DND-41 (cell line): ENCODE data around the gene ADARB2.

ENCODE experiments used
- ATAC-seq: fragments of 200-7000 bp; cut with Tn5 transposase; 3 replicates; pipeline ENCODE4 v1.9.1; 2021; ENCODE audit warnings: low read depth; ENCODE audit not compliant: insufficient read depth
- DNase-seq: peaks from one replicate; pipeline ENCODE4 v3.0.0-alpha.2; 2020
- H2AFZ ChIP-seq: 2 replicates; pipeline ENCODE4 v1.6.0; 2012; ENCODE audit warnings: low read depth, low read length
- H3K27ac ChIP-seq: 2 replicates; pipeline ENCODE4 v1.5.1; 2012; ENCODE audit warnings: low read length, inconsistent platforms
- H3K27me3 ChIP-seq: fragments of 200-600 bp; sonication (generic); 2 replicates; pipeline ENCODE4 v1.6.0; 2012; ENCODE audit warnings: low read length, mild to moderate bottlenecking, inconsistent platforms; ENCODE audit not compliant: insufficient read depth, poor library complexity
- H3K36me3 ChIP-seq: 2 replicates; pipeline ENCODE4 v1.5.1; 2012; ENCODE audit warnings: low read length, inconsistent platforms; ENCODE audit not compliant: insufficient read depth
- H3K4me1 ChIP-seq: 2 replicates; pipeline ENCODE4 v1.5.1; 2012; ENCODE audit warnings: mild to moderate bottlenecking, low read length; ENCODE audit not compliant: insufficient read depth
- H3K4me2 ChIP-seq: 2 replicates; pipeline ENCODE4 v1.6.0; 2012; ENCODE audit warnings: mild to moderate bottlenecking, moderate library complexity, low read length, inconsistent platforms; ENCODE audit not compliant: insufficient read depth
- H3K4me3 ChIP-seq, 2 experiments: fragments of 200-600 bp in 1 of 2; shearing (Covaris generic) in 1 of 2; 2 replicates each; pipeline ENCODE4 v1.5.1; 2012 to 2016; ENCODE audit warnings: inconsistent platforms in 2 of 2, low read length in 2 of 2, mild to moderate bottlenecking in 2 of 2, low read depth in 1 of 2, moderate library complexity in 1 of 2
- H3K79me2 ChIP-seq: 2 replicates; pipeline ENCODE4 v1.6.0; 2012; ENCODE audit warnings: low read length, inconsistent platforms; ENCODE audit not compliant: insufficient read depth
- H3K9ac ChIP-seq: 2 replicates; pipeline ENCODE4 v1.6.0; 2012; ENCODE audit warnings: low read depth, mild to moderate bottlenecking, inconsistent platforms, low read length, moderate library complexity
- H3K9me3 ChIP-seq: 2 replicates; pipeline ENCODE4 v1.5.1; 2012; ENCODE audit warnings: low read length, moderate library complexity, mild to moderate bottlenecking, inconsistent platforms; ENCODE audit not compliant: insufficient read depth, severe bottlenecking
- H4K20me1 ChIP-seq: 2 replicates; pipeline ENCODE4 v1.6.0; 2012; ENCODE audit warnings: low read length; ENCODE audit not compliant: insufficient read depth
- CTCF ChIP-seq: IDR thresholded peaks from 2 replicates; pipeline ENCODE4 v1.5.1; 2012; ENCODE audit warnings: borderline replicate concordance, low read length, moderate library complexity, mild to moderate bottlenecking; ENCODE audit not compliant: poor library complexity, severe bottlenecking; ENCODE audit errors: extremely low read depth
- EZH2 ChIP-seq: IDR thresholded peaks from 3 replicates; pipeline ENCODE4 v1.6.1; 2012; ENCODE audit warnings: borderline replicate concordance, low read depth, mild to moderate bottlenecking, moderate library complexity, low read length, inconsistent platforms; ENCODE audit not compliant: severe bottlenecking

The ADARB2 gene

GRCh38 chr10:1444826-1445225, 292.5 kb downstream of the ADARB2 start:
- Histone ChIP-seq H3K79me2 (no peaks in the 10 kb centered on the region), H3K9ac (no peak overlapping the region), H2AFZ (no peak overlapping the region), H3K9me3 (peaks cover 2% of the 10 kb centered on the region), H3K27ac (no peak overlapping the region), H4K20me1 (no peaks in the 10 kb centered on the region), H3K4me2 (no peak overlapping the region), H3K4me3 (no peak overlapping the region), H3K27me3 (no peaks in the 10 kb centered on the region), H3K4me1 (peaks cover 22% of the 10 kb centered on the region), H3K36me3 (no peaks in the 10 kb centered on the region)
- DNase-seq (no peak), ATAC-seq (no peak)
- no peak for TF ChIP-seq CTCF
- TF ChIP-seq EZH2, result no peak

- Histone ChIP-seq H3K9ac (no peak overlapping the region), H3K36me3 (no peaks in the 10 kb centered on the region), H4K20me1 (no peaks in the 10 kb centered on the region), H3K79me2 (no peaks in the 10 kb centered on the region), H3K27ac (no peak overlapping the region), H3K27me3 (no peaks in the 10 kb centered on the region), H3K4me2 (no peak overlapping the region), H3K4me1 (peaks cover 22% of the 10 kb centered on the region), H2AFZ (no peak overlapping the region), H3K9me3 (peaks cover 2% of the 10 kb centered on the region), H3K4me3 (no peak overlapping the region)
- DNase-seq, result no peak
- TF ChIP-seq EZH2 (no peak), CTCF (no peak)
- peak; percentile 45; the same call in 2 of the 3 replicates for ATAC-seq
Measured at GRCh38 chr10:1440897-1441296, 296.4 kb downstream of the ADARB2 start.

GRCh38 chr10:1434912-1435692, 302.2 kb downstream of the ADARB2 start:
- Histone ChIP-seq H3K27me3 (no peaks in the 10 kb centered on the region), H3K27ac (no peak overlapping the region), H3K4me1 (peaks cover 3% of the 10 kb centered on the region; the same call in 1 of the 2 replicates), H4K20me1 (no peaks in the 10 kb centered on the region), H3K9me3 (peaks cover 7% of the 10 kb centered on the region), H3K4me2 (no peak overlapping the region), H3K9ac (no peak overlapping the region), H3K4me3 (no peak overlapping the region), H3K36me3 (no peaks in the 10 kb centered on the region), H3K79me2 (no peaks in the 10 kb centered on the region), H2AFZ (no peak overlapping the region)
- TF ChIP-seq CTCF, result no peak
- no peak for TF ChIP-seq EZH2
- DNase-seq (no peak), ATAC-seq (no peak)
